T-helper 1 cell treated with Interleukin-12 subunit alpha and Interleukin-12 subunit beta and Interleukin-4 antibody, amounts not matched to agents 30 ng/mL and 1 ng/mL, for 36 hours (primary cell): Measurements from ENCODE around the gene HSD17B2. TPM values are rescaled to one million over a fixed set of nuclear protein-coding genes. Genes with fewer than 3 reads are reported as not detected.

Experiments
- intact Hi-C: fragments of 100-400 bp; cut with micrococcal nuclease; formaldehyde crosslinking; loops from one replicate; pipeline ENCODE4 v1.15.1; 2024
- total RNA-seq: library from RNA; stranded (reverse); gene quantifications from 2 replicates; pipeline ENCODE4 v1.2.3, GENCODE V29; 2022

The HSD17B2 gene
- total RNA-seq, 1 donor from 2014 or later = not detected

GRCh38 chr16:82047374-82047773, 12.3 kb downstream of the HSD17B2 start:
- intact Hi-C loops = no loop called here

- intact Hi-C loops = no loop called here
These were observed 12.7 kb downstream of the HSD17B2 start for GRCh38 chr16:82047787-82048186.

- intact Hi-C loops = no loop called here
These were observed 14.4 kb downstream of the HSD17B2 start for GRCh38 chr16:82049484-82049883.

- intact Hi-C loops = no loop called here
These were observed 15.5 kb downstream of the HSD17B2 start for GRCh38 chr16:82050506-82050905.

GRCh38 chr16:82050909-82051357, 15.9 kb downstream of the HSD17B2 start:
- intact Hi-C loops = no loop called here

- intact Hi-C loops = no loop called here
These were observed 16.6 kb downstream of the HSD17B2 start for GRCh38 chr16:82051656-82052055.

- intact Hi-C loops = no loop called here
These were observed 20.1 kb downstream of the HSD17B2 start for GRCh38 chr16:82055117-82055516.

- intact Hi-C loops = no loop called here
These were observed 20.9 kb downstream of the HSD17B2 start for GRCh38 chr16:82055728-82056549.

- intact Hi-C loops = no loop called here
These were observed 21.5 kb downstream of the HSD17B2 start for GRCh38 chr16:82056550-82056896.

- intact Hi-C loops = no loop called here
These were observed 24.3 kb downstream of the HSD17B2 start for GRCh38 chr16:82059161-82059982.

GRCh38 chr16:82059983-82060421, 24.9 kb downstream of the HSD17B2 start:
- intact Hi-C loops = no loop called here

- intact Hi-C loops = loop anchor here (1.0 kb wide), 2 partner anchors 121 to 172 kb away; no protein-coding TSS in a partner anchor
These were observed 26.9 kb downstream of the HSD17B2 start for GRCh38 chr16:82061861-82062525.

GRCh38 chr16:82062645-82063058, 27.6 kb downstream of the HSD17B2 start:
- intact Hi-C loops = loop anchor here (1.0 kb wide), 2 partner anchors 121 to 172 kb away; no protein-coding TSS in a partner anchor

GRCh38 chr16:82063456-82064082, 28.5 kb downstream of the HSD17B2 start:
- intact Hi-C loops = no loop called here

- intact Hi-C loops = no loop called here
These were observed 32.2 kb downstream of the HSD17B2 start for GRCh38 chr16:82067042-82067803.

- intact Hi-C loops = loop anchor here (2.0 kb wide), 1 partner anchor 31 kb away; no protein-coding TSS in a partner anchor
These were observed 32.8 kb downstream of the HSD17B2 start for GRCh38 chr16:82067804-82068325.

GRCh38 chr16:82070656-82071369, 35.8 kb downstream of the HSD17B2 start:
- intact Hi-C loops = no loop called here

GRCh38 chr16:82071421-82071820, 36.4 kb downstream of the HSD17B2 start:
- intact Hi-C loops = no loop called here

GRCh38 chr16:82072313-82072712, 37.3 kb downstream of the HSD17B2 start:
- intact Hi-C loops = no loop called here
